BJ (cell line): ENCODE measurements around the gene PMVK. TPM values are rescaled to one million over a fixed set of nuclear protein-coding genes. Genes with fewer than 3 reads are reported as not detected.

Source experiments
- CTCF ChIA-PET: fragments of 350-600 bp; formaldehyde crosslinking; extraction: SDS; loops from one replicate; lab custom pipeline; 2021; ENCODE audit warnings: antibody characterized with exemption, inconsistent platforms; lab: Yijun Ruan, JAX
- POLR2A ChIA-PET: fragments of 300-600 bp; sonication (Branson Sonifier 250); formaldehyde crosslinking; extraction: SDS; loops from one replicate; lab custom pipeline; 2021; ENCODE audit warnings: antibody characterized with exemption; lab: Charles Lee
- DNase-seq: peaks from one replicate; pipeline ENCODE4 v3.0.0-alpha.2; 2011; ENCODE audit warnings: low read depth
- H3K27me3 ChIP-seq: 2 replicates; pipeline ENCODE4 v1.6.0; 2011; ENCODE audit warnings: low read length; ENCODE audit not compliant: control insufficient read depth, insufficient read depth
- H3K36me3 ChIP-seq: 2 replicates; pipeline ENCODE4 v1.5.1; 2011; ENCODE audit warnings: low read length; ENCODE audit not compliant: control insufficient read depth, insufficient read depth
- H3K4me3 ChIP-seq: 2 replicates; pipeline ENCODE4 v1.5.1; 2011; ENCODE audit warnings: low read depth, mild to moderate bottlenecking, control low read depth, low read length
- polyA plus RNA-seq: library from polyadenylated mRNA; depleted of rRNA; stranded (reverse); fragments of >200 nt; gene quantifications from 2 replicates; pipeline ENCODE4 v1.2.3, GENCODE V29; 2011
- TF ChIP-seq, protein P1 (sequence below): IDR thresholded peaks from 2 replicates; pipeline ENCODE4 v1.5.1; 2011; ENCODE audit warnings: low read depth, mild to moderate bottlenecking, control low read depth, inconsistent platforms, low read length, moderate library complexity; ENCODE audit not compliant: insufficient read depth

PMVK gene
- polyA plus RNA-seq, 1 experiment = 38.4 TPM

DNA sequence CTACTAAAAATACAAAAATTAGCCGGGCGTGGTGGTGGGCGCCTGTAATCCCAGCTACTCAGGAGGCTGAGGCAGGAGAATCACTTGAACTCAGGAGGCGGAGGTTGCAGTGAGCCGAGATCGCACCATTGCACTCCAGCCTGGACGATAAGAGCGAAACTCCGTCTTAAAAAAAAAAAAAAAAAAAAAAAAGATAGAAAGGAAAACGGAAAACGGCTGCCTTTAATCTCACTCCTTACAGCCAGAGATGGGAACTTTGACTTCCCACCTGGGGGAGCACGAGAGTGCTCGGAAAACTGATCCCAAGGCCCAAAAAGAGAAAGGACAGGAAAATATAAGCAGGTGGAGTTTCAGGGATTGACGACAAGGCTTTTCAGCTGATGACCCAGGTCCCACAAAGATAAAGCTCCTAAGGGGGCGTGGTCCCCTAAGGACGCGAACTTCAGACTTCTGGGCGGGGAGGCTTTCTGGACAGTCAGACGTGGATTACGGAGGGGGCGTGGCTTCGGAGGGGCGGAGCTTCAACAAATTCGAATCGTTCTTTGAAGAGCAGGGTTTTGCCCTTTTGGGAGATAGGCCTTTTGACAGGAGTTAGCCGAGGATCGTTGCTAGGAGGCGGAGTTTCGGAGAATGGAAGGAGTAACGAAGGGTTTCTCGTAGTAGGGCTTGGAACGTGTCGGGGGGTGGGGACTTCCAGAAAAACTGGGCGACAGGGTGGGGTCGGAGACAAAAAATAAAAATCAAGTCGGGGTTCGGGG is 37.0 kb upstream of the PMVK start:
- DNase-seq = peak; percentile 91
- Histone ChIP-seq H3K4me3 (peak overlapping the region; percentile 70), H3K36me3 (peaks cover under 1% of the 10 kb centered on the region; the same call in 1 of the 2 replicates), H3K27me3 (no peaks in the 10 kb centered on the region)
- POLR2A ChIA-PET = interaction anchor here (0.6 kb wide), 2 partner anchors 12 to 37 kb away, joined by 4 to 13 read pairs; no protein-coding TSS in a partner anchor
- TF ChIP-seq, protein P1, sequence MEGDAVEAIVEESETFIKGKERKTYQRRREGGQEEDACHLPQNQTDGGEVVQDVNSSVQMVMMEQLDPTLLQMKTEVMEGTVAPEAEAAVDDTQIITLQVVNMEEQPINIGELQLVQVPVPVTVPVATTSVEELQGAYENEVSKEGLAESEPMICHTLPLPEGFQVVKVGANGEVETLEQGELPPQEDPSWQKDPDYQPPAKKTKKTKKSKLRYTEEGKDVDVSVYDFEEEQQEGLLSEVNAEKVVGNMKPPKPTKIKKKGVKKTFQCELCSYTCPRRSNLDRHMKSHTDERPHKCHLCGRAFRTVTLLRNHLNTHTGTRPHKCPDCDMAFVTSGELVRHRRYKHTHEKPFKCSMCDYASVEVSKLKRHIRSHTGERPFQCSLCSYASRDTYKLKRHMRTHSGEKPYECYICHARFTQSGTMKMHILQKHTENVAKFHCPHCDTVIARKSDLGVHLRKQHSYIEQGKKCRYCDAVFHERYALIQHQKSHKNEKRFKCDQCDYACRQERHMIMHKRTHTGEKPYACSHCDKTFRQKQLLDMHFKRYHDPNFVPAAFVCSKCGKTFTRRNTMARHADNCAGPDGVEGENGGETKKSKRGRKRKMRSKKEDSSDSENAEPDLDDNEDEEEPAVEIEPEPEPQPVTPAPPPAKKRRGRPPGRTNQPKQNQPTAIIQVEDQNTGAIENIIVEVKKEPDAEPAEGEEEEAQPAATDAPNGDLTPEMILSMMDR = 0 out of 2 replicates have a peak, but pooled peaks have one; percentile 11
- CTCF ChIA-PET = interaction anchor here (0.6 to 3.1 kb wide), 10 partner anchors 10 to 1420 kb away, joined by 3 to 17 read pairs (median 4); partner anchors contain the start of genes ADAM15 and FLAD1

DNA sequence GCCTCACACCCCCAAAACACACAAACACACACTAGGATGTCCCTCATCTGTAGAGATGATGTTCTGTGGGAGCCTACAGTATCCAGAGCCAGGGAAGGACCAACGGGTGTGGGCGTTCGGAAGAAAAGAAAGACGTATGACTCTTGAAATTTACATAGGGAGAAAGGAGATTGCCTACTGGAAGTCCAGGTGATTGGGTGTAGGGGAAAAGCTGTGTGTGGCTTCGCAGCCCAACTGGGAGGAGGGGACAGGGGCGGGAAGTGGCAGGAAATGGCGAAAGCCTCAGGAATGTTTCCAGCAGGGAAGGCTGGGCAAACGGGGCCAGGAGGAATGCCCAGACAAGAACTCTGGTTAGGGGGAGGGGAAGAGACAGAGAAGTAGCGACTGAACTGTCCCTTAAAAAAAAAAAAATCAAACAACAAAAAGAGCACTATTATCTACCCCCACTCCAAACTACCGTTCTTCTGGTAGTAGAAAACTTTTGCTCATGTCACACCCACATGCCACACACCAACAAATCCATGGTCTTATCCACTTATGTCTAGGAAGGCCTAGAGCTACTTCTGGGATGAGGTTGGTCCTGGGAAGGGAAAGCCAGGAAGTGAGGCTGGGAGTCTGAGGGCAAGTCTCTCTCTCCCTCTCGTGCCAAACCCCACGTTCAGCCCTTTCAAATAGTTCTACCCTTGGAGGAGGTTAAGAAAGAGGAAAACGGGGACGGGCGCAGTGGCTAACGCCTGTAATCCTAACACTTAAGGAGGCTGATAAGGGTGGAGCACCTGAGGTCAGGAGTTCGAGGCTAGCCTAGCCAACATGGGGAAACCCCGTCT is 36.2 kb upstream of the PMVK start:
- Histone ChIP-seq H3K27me3 (no peaks in the 10 kb centered on the region), H3K36me3 (peaks cover 8% of the 10 kb centered on the region), H3K4me3 (peak overlapping the region; percentile 70)
- DNase-seq = peak; percentile 85
- TF ChIP-seq, protein P1 = no peak
- ChIA-PET CTCF (interaction anchor here (0.8 to 4.5 kb wide), 12 partner anchors 9 to 119 kb away, joined by 3 to 30 read pairs (median 6); partner anchors contain the start of genes ADAM15, PBXIP1, PYGO2 and ZBTB7B), POLR2A (interaction anchor here (0.6 to 1.0 kb wide), 3 partner anchors 12 to 35 kb away, joined by 3 to 7 read pairs (median 5); partner anchors contain the start of gene PYGO2)

DNA sequence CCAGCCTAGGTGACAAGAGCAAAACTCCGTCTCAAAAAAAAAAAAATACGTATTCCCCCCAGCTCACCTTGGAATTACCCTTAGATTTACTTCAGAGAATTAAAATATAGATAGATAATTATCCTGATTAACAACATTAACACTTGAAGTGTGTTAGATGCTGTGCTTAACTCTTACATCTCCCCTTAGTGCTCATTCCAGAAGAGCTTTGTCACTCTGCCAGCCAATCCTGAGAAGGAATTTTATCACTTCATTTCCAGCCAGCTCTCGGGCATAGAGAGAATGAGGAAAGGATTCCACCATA is 35.6 kb upstream of the PMVK start:
- DNase-seq = no peak
- Histone ChIP-seq H3K27me3 (no peaks in the 10 kb centered on the region), H3K36me3 (peaks cover 13% of the 10 kb centered on the region), H3K4me3 (peak overlapping the region; percentile 29)
- POLR2A ChIA-PET = interaction anchor here (0.9 to 1.0 kb wide), 2 partner anchors 11 to 34 kb away, joined by 3 to 5 read pairs; partner anchors contain the start of gene PYGO2
- TF ChIP-seq, protein P1 = no peak
- CTCF ChIA-PET = interaction anchor here (0.8 to 4.5 kb wide), 11 partner anchors 9 to 119 kb away, joined by 3 to 30 read pairs (median 5); partner anchors contain the start of genes ADAM15, PBXIP1, PYGO2 and ZBTB7B

DNA sequence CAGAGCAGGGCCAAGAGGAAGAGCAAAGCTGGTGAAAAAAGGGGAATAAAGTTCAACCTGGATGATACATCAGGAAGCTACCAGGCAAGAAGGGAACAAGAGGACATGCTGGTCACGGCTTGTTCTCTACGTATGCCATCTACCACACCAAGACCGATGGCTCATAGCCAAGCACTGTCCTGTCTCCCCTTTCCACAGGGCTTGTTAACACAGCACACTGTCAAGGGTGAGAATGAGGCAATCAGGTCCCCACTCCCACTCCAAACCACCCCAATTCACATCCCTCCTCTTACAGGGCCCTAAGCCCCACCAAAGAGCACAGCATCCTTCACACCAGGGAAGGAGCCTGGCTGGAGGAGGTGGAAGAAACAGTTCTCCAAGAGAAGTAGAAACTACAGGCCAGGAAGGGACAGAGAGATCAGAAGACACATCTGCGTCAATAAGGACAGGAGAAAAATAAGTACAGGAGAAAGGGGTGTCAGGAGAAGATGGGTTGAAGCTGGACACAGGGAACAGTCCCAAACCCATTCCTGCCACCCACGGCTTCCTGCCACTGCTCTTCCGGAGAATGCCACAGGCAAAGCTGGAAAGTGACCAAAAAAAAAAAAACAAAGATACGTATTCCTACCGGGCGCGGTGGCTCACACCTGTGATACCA is 35.0 kb upstream of the PMVK start:
- CTCF ChIA-PET = interaction anchor here (0.8 to 5.4 kb wide), 15 partner anchors 8 to 412 kb away, joined by 3 to 40 read pairs (median 7); partner anchors contain the start of genes ADAM15, PBXIP1, PYGO2 and ZBTB7B
- POLR2A ChIA-PET = interaction anchor here (0.6 kb wide), 1 partner anchor 1732 kb away, joined by 11 read pairs; no protein-coding TSS in a partner anchor
- Histone ChIP-seq H3K36me3 (peaks cover 17% of the 10 kb centered on the region), H3K4me3 (peak overlapping the region; percentile 5; the same call in 1 of the 2 replicates), H3K27me3 (no peaks in the 10 kb centered on the region)
- DNase-seq = no peak
- TF ChIP-seq, protein P1 = no peak
